Panc1 (cell line): ENCODE results near the gene PRRT1B. TPM values are rescaled to one million over a fixed set of nuclear protein-coding genes. Genes with fewer than 3 reads are reported as not detected.

Experiments used
- ATAC-seq: fragments of 200-7000 bp; cut with Tn5 transposase; 2 replicates; pipeline ENCODE4 v1.9.1; 2020; ENCODE audit warnings: mild to moderate bottlenecking, moderate library complexity
- BruUV-seq: library from RNA; stranded (reverse); fragments of 400-500 nt; replicated peaks from 2 replicates; lab custom pipeline; 2021; lab: Mats Ljungman, UMichigan
- CTCF ChIA-PET: fragments of 300-600 bp; sonication (Branson Sonifier 250); formaldehyde crosslinking; loops from one replicate; lab custom pipeline; 2022; ENCODE audit warnings: antibody characterized with exemption; lab: Charles Lee
- POLR2A ChIA-PET: fragments of 300-600 bp; sonication (Branson Sonifier 250); formaldehyde crosslinking; loops from one replicate; lab custom pipeline; 2022; ENCODE audit warnings: antibody characterized with exemption; lab: Charles Lee
- DNase-seq: peaks from one replicate; pipeline ENCODE4 v3.0.0-alpha.2; 2010; ENCODE audit warnings: low read depth, low spot score
- H3K27ac ChIP-seq: 2 replicates; pipeline ENCODE4 v1.5.1; 2011; ENCODE audit warnings: mild to moderate bottlenecking, low read length, inconsistent platforms
- H3K27me3 ChIP-seq: fragments of 200-500 bp; sonication (Bioruptor generic); 2 replicates; pipeline ENCODE4 v1.6.0; 2014; ENCODE audit warnings: low read length, inconsistent platforms; ENCODE audit not compliant: control insufficient read depth, insufficient read depth
- H3K36me3 ChIP-seq: fragments of 200-500 bp; sonication (Bioruptor generic); 2 replicates; pipeline ENCODE4 v1.5.1; 2014; ENCODE audit warnings: inconsistent platforms, mild to moderate bottlenecking, low read length, moderate library complexity; ENCODE audit not compliant: control insufficient read depth, insufficient read depth
- H3K4me1 ChIP-seq: 2 replicates; pipeline ENCODE4 v1.5.1; 2011; ENCODE audit warnings: inconsistent platforms, mild to moderate bottlenecking, low read length, moderate library complexity; ENCODE audit not compliant: control insufficient read depth, insufficient read depth
- H3K4me3 ChIP-seq, 2 experiments: 2 replicates each; pipeline ENCODE4 v1.5.1; 2011 to 2012; ENCODE audit warnings: low read depth in 2 of 2, low read length in 2 of 2, mild to moderate bottlenecking in 2 of 2, inconsistent platforms in 1 of 2, moderate library complexity in 1 of 2
- H3K9me3 ChIP-seq: fragments of 200-500 bp; sonication (Bioruptor generic); 2 replicates; pipeline ENCODE4 v1.5.1; 2014; ENCODE audit warnings: low read depth, mild to moderate bottlenecking, inconsistent platforms, low read length, moderate library complexity; ENCODE audit not compliant: control insufficient read depth, insufficient read depth
- CTCF ChIP-seq: fragments of 450-650 bp; IDR thresholded peaks from 2 replicates; pipeline ENCODE4 v1.5.1; 2017; ENCODE audit warnings: mild to moderate bottlenecking
- POLR2AphosphoS5 ChIP-seq: IDR thresholded peaks from 2 replicates; pipeline ENCODE4 v1.6.1; 2012; ENCODE audit warnings: mild to moderate bottlenecking, low read depth, low read length, moderate library complexity
- SIN3A ChIP-seq: IDR thresholded peaks from 2 replicates; pipeline ENCODE4 v1.6.1; 2012; ENCODE audit warnings: low read depth, mild to moderate bottlenecking, low read length, moderate library complexity, borderline replicate concordance; ENCODE audit not compliant: insufficient read depth
- TCF7L2 ChIP-seq: IDR thresholded peaks from 2 replicates; pipeline ENCODE4 v1.6.1; 2011; ENCODE audit warnings: mild to moderate bottlenecking, low read depth, low read length, inconsistent platforms
- in situ Hi-C: cut with HindIII; loops from 2 replicates; pipeline ENCODE4 v1.10.0; 2016; ENCODE audit warnings: low sequenced_read_pairs, low pct_unique_long_range_greater_than_20kb
- intact Hi-C: fragments of 100-400 bp; cut with micrococcal nuclease; formaldehyde crosslinking; loops from one replicate; pipeline ENCODE4 v1.10.0; 2022; ENCODE audit not compliant: unreplicated experiment
- total RNA-seq: library from RNA; stranded (reverse); gene quantifications from one replicate; pipeline ENCODE4 v1.2.1, GENCODE V29; 2021; ENCODE audit not compliant: unreplicated experiment
- TF ChIP-seq, protein P1 (sequence below), 2 experiments: IDR thresholded peaks; 2 replicates each; pipeline ENCODE4 v1.6.1; 2011 to 2012; ENCODE audit warnings: low read depth in 2 of 2, control low read depth in 1 of 2, low read length in 1 of 2, mild to moderate bottlenecking in 1 of 2, moderate library complexity in 1 of 2; ENCODE audit not compliant: insufficient read depth in 1 of 2

PRRT1B gene
- total RNA-seq, 1 experiment from 2014 or later = 1.1 TPM

- H3K27me3 ChIP-seq = no peaks in the 10 kb centered on the region
- POLR2A ChIA-PET = no interaction called here
- no peak overlapping the region for H3K4me3 ChIP-seq
- no peak overlapping the region for H3K27ac ChIP-seq
- no peaks in the 10 kb centered on the region for H3K4me1 ChIP-seq
- in situ Hi-C loops (no loop called here), intact Hi-C loops (no loop called here)
- CTCF ChIA-PET = no interaction called here
- no peak for TF ChIP-seq POLR2AphosphoS5
- no peak for TF ChIP-seq TCF7L2
- TF ChIP-seq CTCF = no peak
- TF ChIP-seq, protein P1, sequence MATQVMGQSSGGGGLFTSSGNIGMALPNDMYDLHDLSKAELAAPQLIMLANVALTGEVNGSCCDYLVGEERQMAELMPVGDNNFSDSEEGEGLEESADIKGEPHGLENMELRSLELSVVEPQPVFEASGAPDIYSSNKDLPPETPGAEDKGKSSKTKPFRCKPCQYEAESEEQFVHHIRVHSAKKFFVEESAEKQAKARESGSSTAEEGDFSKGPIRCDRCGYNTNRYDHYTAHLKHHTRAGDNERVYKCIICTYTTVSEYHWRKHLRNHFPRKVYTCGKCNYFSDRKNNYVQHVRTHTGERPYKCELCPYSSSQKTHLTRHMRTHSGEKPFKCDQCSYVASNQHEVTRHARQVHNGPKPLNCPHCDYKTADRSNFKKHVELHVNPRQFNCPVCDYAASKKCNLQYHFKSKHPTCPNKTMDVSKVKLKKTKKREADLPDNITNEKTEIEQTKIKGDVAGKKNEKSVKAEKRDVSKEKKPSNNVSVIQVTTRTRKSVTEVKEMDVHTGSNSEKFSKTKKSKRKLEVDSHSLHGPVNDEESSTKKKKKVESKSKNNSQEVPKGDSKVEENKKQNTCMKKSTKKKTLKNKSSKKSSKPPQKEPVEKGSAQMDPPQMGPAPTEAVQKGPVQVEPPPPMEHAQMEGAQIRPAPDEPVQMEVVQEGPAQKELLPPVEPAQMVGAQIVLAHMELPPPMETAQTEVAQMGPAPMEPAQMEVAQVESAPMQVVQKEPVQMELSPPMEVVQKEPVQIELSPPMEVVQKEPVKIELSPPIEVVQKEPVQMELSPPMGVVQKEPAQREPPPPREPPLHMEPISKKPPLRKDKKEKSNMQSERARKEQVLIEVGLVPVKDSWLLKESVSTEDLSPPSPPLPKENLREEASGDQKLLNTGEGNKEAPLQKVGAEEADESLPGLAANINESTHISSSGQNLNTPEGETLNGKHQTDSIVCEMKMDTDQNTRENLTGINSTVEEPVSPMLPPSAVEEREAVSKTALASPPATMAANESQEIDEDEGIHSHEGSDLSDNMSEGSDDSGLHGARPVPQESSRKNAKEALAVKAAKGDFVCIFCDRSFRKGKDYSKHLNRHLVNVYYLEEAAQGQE (IDR thresholded peaks at IDR 0.05; ENCODE audit: insufficient read depth in 1 of 2, low read depth in 2 of 2, low read length in 1 of 2) = no peak
- no peak for TF ChIP-seq SIN3A
- no peaks in the 10 kb centered on the region; the same call in 1 of the 2 replicates for H3K36me3 ChIP-seq
- no TSS peak for BruUV-seq
- no peaks in the 10 kb centered on the region for H3K9me3 ChIP-seq
- ATAC-seq (no peak), DNase-seq (no peak)
These were observed 23.5 kb upstream of the PRRT1B start for GRCh38 chr9:131521822-131522221.

DNA sequence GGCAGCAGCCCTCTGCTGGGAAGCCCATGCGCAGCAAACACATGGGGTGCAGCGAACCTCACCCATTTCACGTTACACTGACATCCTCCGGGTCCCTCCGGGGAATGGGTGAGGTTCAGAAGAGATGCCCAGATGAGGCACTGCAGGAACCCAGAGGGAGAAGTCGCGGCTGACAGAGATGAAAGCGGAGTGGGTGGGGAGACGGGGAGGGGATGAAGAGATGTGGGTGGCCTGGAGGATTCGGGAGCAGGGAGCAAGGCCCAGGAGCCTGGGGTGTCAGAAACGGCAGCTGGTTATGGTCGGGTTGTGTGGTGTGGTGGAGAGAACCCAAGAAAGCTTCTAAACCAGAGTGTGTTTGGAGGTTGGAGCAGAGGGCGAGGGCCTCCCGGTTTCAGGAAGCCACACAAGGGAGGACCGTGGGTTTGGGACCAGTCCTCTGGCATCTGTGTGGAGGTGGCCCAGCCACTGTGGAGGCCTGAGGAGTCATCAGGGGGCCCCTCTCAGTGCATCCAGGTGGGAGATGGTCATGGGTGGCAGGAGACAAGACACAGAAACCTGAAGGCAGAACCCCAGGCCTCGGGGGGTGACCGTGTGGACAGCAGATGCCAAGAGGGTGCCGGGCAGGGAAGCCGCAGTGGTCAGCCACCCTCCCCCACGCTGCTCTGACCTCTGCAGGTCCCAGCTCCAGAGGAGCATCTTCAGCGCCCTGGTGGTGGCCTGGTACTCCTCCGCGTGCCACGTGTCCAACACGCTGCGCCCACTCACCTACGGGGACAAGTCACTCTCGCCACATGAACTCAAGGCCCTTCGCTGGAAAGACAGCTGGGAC is 22.9 kb upstream of the PRRT1B start:
- in situ Hi-C loops = no loop called here
- ChIA-PET CTCF (no interaction called here), POLR2A (no interaction called here)
- no peaks in the 10 kb centered on the region for H3K27me3 ChIP-seq
- H3K9me3 ChIP-seq = no peaks in the 10 kb centered on the region
- H3K4me3 ChIP-seq = no peak overlapping the region
- no TSS peak for BruUV-seq
- TF ChIP-seq POLR2AphosphoS5 = no peak
- TF ChIP-seq, protein P1 (IDR thresholded peaks at IDR 0.05; ENCODE audit: insufficient read depth in 1 of 2, low read depth in 2 of 2, low read length in 1 of 2) = no peak
- DNase-seq (no peak), ATAC-seq (no peak)
- H3K4me1 ChIP-seq = no peaks in the 10 kb centered on the region
- intact Hi-C loops = no loop called here
- H3K36me3 ChIP-seq = no peaks in the 10 kb centered on the region; the same call in 1 of the 2 replicates
- no peak overlapping the region for H3K27ac ChIP-seq
